GM13977 (cell line): ENCODE results near the gene CMTM7.

Experiments used
- DNase-seq: peaks from one replicate; pipeline ENCODE4 v3.0.0; 2012; ENCODE audit warnings: low spot score
- in situ Hi-C: fragments of 300-500 bp; cut with MboI; formaldehyde crosslinking; loops from one replicate; pipeline ENCODE4 v1.12.0; 2022; ENCODE audit warnings: low sequenced_read_pairs, low pct_unique_long_range_greater_than_20kb, mixed read lengths, inconsistent platforms; ENCODE audit not compliant: unreplicated experiment
- TF ChIP-seq, protein P1 (sequence below): IDR thresholded peaks from 2 replicates; pipeline ENCODE4 v1.5.1; 2012; ENCODE audit warnings: mild to moderate bottlenecking, control low read depth; ENCODE audit not compliant: insufficient read depth; ENCODE audit errors: extremely low read depth, missing control alignments

The CMTM7 gene

DNA sequence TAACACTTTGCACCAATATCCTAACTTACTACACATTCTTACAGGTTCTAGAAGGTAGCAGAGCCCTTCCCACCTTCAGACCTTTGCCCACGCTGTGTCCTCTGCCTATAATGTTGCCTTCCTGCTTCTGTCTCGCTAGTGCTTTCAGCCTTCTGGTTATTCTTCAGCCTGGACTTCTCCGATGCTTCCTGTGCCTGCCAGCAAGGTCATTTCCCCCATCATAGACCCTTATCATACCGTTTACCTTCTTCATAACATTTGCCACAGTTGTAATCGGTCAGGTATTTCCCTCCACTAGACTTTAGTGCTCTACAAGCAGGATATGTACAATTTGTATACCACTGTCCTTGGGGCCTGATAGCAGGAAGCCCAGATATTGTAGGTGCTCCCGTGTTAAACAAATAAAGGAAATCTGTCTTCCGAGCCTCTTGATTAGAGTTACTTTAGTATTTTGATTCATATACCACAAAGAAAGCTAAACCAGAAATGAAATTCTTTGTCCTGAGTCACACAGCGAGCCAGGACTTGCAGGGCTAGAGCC, 35.8 kb upstream of the CMTM7 start:
- in situ Hi-C loops, result no loop called here
- DNase-seq, result no peak
- TF ChIP-seq, protein P1, sequence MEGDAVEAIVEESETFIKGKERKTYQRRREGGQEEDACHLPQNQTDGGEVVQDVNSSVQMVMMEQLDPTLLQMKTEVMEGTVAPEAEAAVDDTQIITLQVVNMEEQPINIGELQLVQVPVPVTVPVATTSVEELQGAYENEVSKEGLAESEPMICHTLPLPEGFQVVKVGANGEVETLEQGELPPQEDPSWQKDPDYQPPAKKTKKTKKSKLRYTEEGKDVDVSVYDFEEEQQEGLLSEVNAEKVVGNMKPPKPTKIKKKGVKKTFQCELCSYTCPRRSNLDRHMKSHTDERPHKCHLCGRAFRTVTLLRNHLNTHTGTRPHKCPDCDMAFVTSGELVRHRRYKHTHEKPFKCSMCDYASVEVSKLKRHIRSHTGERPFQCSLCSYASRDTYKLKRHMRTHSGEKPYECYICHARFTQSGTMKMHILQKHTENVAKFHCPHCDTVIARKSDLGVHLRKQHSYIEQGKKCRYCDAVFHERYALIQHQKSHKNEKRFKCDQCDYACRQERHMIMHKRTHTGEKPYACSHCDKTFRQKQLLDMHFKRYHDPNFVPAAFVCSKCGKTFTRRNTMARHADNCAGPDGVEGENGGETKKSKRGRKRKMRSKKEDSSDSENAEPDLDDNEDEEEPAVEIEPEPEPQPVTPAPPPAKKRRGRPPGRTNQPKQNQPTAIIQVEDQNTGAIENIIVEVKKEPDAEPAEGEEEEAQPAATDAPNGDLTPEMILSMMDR, result no peak

- no peak for DNase-seq
- in situ Hi-C loops, result no loop called here
- TF ChIP-seq, protein P1, result no peak
Measured at GRCh38 chr3:32359766-32360492, 31.7 kb upstream of the CMTM7 start.

DNA sequence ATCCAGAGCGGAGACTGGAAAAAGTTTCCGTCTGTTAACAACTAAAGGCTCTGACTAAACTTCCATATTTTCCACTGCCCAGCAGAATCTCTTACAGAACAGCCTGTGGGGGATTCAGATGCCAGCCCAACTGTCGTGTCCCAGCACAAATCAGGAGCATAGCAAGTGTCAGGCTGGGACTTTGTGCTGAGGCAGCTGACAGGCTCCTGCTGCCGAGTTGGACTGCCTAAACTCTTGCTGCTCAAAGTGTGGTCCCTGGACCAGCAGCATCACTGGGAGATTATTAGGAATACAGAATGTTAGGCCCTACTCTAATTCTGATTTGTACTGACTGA, 31.2 kb upstream of the CMTM7 start:
- TF ChIP-seq, protein P1, result no peak
- no peak for DNase-seq

DNA sequence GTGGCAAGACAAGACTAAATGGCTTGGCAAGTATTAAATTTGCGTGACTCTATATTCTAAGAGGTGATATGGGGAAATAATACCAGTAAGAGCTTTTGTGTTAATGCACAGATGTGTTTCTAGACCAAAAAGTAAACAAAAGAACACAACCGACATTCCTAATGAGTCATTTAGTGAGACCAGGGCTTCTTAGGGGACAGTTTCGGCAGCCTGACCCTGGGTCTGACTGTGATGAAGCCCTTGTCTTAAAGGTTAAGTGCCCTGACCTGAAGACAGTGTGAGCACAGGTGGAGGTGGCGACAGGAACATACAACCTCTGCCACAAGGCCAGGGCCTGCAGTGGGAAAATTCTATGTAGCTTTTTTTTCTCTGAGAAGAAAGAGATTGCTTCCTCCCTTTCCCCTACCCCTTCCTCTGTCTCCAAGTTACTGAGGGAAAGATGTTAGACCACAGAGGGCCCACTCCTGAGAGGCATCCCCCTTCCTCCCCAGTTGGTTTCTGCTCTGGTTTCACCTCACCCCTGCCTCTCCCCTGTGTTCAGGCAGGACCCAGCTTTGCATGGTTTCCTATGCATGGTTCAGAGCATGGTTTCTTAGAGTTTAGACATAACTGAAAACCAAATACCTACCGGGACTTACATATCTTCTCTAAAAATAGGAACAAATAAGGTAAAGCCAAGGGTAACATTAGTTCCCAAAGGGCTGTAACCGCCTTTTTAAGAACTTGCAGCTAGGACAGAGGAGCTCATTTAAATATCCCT, 24.8 kb upstream of the CMTM7 start:
- TF ChIP-seq, protein P1, result no peak
- DNase-seq, result no peak
- in situ Hi-C loops, result no loop called here

More for the DNA sequence above, 31.2 kb upstream of the CMTM7 start:
- in situ Hi-C loops, result no loop called here

DNA sequence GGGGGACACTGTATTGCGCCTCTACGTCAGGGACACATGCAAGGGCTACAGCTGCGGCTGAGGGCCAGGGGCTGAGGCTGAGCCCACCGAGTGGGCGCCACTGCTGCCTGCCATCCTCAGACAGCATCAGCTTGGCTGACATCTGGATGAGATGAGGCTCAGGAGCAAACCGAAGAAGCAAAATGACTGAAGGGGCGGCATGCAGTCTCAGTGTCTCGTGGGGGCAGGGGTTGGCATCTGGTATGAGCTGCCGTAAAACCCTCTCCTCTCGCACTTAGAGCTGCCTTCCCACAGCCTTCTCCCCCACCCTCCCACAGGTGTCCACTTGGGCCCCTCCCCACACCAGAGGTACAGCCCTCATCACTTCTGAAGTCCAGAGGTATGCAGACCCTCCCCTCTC, 24.2 kb upstream of the CMTM7 start:
- TF ChIP-seq, protein P1, result no peak
- no peak for DNase-seq
- in situ Hi-C loops, result no loop called here

GRCh38 chr3:32371461-32372212, 20.0 kb upstream of the CMTM7 start:
- in situ Hi-C loops, result no loop called here
- peak; percentile 26 for DNase-seq
- TF ChIP-seq, protein P1, result no peak
